ENCODE results near the gene ISM2.

DNA sequence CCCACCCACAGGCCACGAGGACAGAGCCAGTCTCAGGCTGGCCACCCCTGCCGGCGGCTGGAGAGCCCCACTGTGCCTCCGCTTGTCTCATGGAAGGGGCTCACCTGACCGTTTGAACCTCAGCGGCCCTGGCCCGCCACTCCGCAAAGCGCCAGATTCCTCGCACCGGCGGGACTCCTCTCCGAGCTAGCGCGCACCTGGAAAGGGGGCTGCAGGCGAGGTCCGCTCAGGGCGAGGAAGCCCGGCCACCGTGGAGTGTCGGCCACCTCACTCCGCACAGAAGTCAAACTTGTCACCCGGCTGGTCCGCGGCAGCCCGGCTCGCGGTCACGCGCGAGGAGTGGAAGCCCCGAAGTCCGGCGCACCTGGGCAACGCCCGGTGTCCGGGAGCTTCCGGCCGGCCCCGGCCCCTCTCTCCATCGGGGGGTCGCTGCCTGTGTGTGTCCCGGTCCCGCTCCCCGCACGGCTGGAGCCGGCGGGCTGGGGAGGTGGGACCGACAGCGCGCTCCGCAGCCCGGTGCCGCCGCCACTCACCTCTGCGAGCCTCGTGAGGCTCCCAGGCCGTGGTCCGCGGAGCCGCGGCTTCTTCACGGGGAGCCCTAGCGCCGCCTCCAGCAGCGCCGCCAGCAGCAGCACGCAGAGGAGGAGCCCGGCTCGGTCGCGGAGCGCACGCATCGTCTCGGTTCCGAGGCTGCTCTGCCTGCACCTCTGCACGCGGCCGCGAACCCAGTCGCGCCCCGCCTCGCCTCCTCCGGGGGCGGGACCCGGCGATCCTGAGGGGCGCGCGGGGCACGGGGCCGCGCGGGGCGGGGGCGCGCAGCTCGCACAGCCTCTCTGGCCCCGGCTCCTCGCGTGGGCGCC is at the start of gene ISM2:
- TF ChIP-seq POLR2A (IDR thresholded peaks at IDR 0.05) (no peak), POLR2AphosphoS5 (IDR thresholded peaks at IDR 0.05; ENCODE audit: insufficient read depth in 1 of 2, low read depth in 1 of 2) (no peak)
- TF ChIP-seq, protein P1, sequence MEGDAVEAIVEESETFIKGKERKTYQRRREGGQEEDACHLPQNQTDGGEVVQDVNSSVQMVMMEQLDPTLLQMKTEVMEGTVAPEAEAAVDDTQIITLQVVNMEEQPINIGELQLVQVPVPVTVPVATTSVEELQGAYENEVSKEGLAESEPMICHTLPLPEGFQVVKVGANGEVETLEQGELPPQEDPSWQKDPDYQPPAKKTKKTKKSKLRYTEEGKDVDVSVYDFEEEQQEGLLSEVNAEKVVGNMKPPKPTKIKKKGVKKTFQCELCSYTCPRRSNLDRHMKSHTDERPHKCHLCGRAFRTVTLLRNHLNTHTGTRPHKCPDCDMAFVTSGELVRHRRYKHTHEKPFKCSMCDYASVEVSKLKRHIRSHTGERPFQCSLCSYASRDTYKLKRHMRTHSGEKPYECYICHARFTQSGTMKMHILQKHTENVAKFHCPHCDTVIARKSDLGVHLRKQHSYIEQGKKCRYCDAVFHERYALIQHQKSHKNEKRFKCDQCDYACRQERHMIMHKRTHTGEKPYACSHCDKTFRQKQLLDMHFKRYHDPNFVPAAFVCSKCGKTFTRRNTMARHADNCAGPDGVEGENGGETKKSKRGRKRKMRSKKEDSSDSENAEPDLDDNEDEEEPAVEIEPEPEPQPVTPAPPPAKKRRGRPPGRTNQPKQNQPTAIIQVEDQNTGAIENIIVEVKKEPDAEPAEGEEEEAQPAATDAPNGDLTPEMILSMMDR (IDR thresholded peaks at IDR 0.05), result no peak
